GM19328 (cell line): ENCODE data around the gene ELK4.
A peak's percentile ranks its signal among the peaks of the same experiment; 100 is the strongest.
"Not testable (repeated sequence)": the region's sequence is repeated elsewhere in the genome, so short reads cannot be mapped to it uniquely, and the experiment has no call there.

Experiments used
- ATAC-seq: cut with Tn5 transposase; IDR thresholded peaks from one replicate; pipeline ENCODE4 v1.9.1; 2021; ENCODE audit warnings: mild to moderate bottlenecking, moderate library complexity; ENCODE audit not compliant: unreplicated experiment

Gene ELK4

GRCh38 chr1:205664399-205665017, 32.7 kb upstream of the ELK4 start:
- no peak for ATAC-seq

GRCh38 chr1:205663286-205663936, 31.6 kb upstream of the ELK4 start:
- ATAC-seq: no peak

GRCh38 chr1:205662791-205663190, 31.0 kb upstream of the ELK4 start:
- no peak for ATAC-seq

GRCh38 chr1:205662135-205662738, 30.4 kb upstream of the ELK4 start:
- ATAC-seq: no peak

- no peak for ATAC-seq
These were observed 29.8 kb upstream of the ELK4 start for GRCh38 chr1:205661429-205662134.

GRCh38 chr1:205660361-205660760, 28.6 kb upstream of the ELK4 start:
- ATAC-seq: no peak

- no peak for ATAC-seq
These were observed 27.3 kb upstream of the ELK4 start for GRCh38 chr1:205658943-205659581.

GRCh38 chr1:205656236-205656635, 24.4 kb upstream of the ELK4 start:
- ATAC-seq: no peak

GRCh38 chr1:205652984-205653383, 21.2 kb upstream of the ELK4 start:
- ATAC-seq: no peak

GRCh38 chr1:205650241-205650640, 18.4 kb upstream of the ELK4 start:
- no peak for ATAC-seq

GRCh38 chr1:205645519-205645918, 13.7 kb upstream of the ELK4 start:
- no peak for ATAC-seq

GRCh38 chr1:205642679-205643307, 11.0 kb upstream of the ELK4 start:
- ATAC-seq: no peak

- ATAC-seq: no peak
These were observed 7.8 kb upstream of the ELK4 start for GRCh38 chr1:205639567-205639966.

GRCh38 chr1:205637854-205638468, 6.2 kb upstream of the ELK4 start:
- no peak for ATAC-seq

GRCh38 chr1:205636732-205637131, 4.9 kb upstream of the ELK4 start:
- no peak for ATAC-seq

- ATAC-seq: not testable (repeated sequence)
These were observed 4.3 kb upstream of the ELK4 start for GRCh38 chr1:205636138-205636530.

GRCh38 chr1:205633421-205633976, 1.7 kb upstream of the ELK4 start:
- ATAC-seq: no peak

GRCh38 chr1:205632669-205633169, 908 bp upstream of the ELK4 start:
- ATAC-seq: no peak

GRCh38 chr1:205631010-205631767, 622 bp downstream of the ELK4 start:
- peak; percentile 67 for ATAC-seq
